ENCODE data around the gene MTCL1. TPM values are rescaled to one million over a fixed set of nuclear protein-coding genes. Genes with fewer than 3 reads are reported as not detected.

Gene MTCL1
- total RNA-seq, 1 donor from 2014 or later = 10.0 TPM

DNA sequence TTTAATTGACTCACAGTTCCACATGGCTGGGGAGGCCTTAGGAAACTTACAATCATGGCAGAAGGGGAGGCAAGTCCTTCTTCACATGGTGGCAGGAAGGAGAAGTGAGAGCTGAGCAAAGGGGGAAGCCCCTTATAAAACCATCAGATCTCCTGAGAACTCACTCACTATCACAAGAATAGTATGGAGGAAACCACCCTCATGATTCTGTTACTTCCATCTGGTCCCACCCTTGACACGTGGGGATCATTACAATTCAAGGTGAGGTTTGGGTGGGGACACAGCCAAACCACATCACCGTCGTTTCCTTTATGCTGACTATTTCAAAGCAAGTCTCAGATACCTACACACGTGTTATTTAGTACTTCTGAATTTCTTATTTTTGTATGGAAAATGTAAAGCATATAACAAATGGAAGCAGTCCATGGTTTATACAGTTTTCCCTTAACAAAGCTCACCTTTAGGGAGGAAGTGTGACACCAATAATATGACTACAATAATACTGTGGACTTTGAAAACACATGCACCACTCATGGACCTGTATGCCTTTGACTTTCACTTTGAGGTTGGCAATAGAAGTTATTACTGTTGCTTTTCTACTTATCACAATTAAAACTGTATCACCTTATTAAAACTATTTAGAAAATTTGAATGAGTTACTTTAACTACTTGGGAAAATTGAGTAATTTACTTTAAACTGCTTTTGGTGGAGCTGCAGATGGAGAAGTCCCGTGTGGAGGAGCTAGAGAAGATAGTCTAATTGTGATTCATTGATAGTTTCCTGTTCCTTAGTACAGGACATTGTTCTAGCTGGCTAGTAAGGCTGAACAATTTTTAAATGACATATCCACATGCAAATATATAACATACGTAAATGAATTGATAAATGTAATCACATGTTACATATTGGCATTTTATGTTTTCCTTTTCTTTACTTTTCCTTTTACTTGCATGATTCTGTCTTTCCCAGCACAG is 37.3 kb downstream of the MTCL1 start:
- FAIRE-seq (no peak), DNase-seq (ENCODE audit: low read depth) (no peak)
- no peak overlapping the region for H3K4me3 ChIP-seq (ENCODE audit: low read depth, low read length)
- no peak for TF ChIP-seq CTCF (IDR thresholded peaks at IDR 0.05; ENCODE audit: insufficient read depth, low read length, severe bottlenecking)
- no peaks in the 10 kb centered on the region for H3K36me3 ChIP-seq (ENCODE audit: control insufficient read depth, insufficient read depth, low read length)
- no peaks in the 10 kb centered on the region for H3K27me3 ChIP-seq (ENCODE audit: control insufficient read depth, insufficient read depth, low read length)

DNA sequence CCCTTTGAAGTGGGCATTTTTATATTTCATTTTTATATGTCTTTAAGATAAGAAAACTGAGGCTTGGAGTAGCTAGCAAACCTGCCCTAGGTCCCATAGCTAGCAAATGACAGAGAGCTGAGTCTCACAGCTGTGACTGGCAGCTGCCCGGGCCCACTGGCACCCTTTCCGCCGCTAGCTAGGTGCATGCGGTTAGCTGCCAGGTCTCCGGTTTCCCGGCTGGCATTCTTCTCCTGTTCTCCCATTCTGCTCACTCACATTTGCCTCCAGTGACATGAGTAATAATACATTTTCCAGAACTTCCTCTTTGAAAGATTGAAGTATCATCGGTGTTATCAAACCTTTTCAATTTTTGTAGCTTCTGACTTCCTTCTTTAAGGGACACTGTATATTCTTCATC is 38.7 kb downstream of the MTCL1 start:
- Histone ChIP-seq H3K4me3 (ENCODE audit: low read depth, low read length) (no peak overlapping the region), H3K36me3 (ENCODE audit: control insufficient read depth, insufficient read depth, low read length) (peaks cover 1% of the 10 kb centered on the region), H3K27me3 (ENCODE audit: control insufficient read depth, insufficient read depth, low read length) (no peaks in the 10 kb centered on the region)
- DNase-seq (ENCODE audit: low read depth) (no peak), FAIRE-seq (no peak)
- no peak for TF ChIP-seq CTCF (IDR thresholded peaks at IDR 0.05; ENCODE audit: insufficient read depth, low read length, severe bottlenecking)

DNA sequence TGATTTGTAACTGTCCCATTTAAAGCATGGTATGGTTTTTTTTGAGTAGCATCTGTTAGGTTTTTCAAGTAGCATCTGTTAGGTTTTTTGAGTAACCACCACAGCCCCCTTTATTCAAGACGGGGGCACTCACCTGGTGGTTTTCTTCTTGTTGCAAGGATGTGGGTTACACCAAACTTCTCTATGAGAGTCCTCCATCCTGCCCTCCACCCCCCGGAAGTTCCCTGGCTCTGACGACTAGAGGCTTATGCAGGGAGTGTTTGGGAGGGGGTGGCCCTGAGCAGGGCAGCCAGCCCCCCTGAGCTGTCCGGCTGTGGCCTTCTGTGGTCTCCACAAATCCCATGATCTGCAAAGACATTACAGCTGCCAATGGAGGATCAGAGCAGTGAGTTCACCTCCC is 39.3 kb downstream of the MTCL1 start:
- DNase-seq (ENCODE audit: low read depth) (no peak), FAIRE-seq (no peak)
- no peak overlapping the region for H3K4me3 ChIP-seq (ENCODE audit: low read depth, low read length)
- H3K27me3 ChIP-seq (ENCODE audit: control insufficient read depth, insufficient read depth, low read length) = no peaks in the 10 kb centered on the region
- TF ChIP-seq CTCF (IDR thresholded peaks at IDR 0.05; ENCODE audit: insufficient read depth, low read length, severe bottlenecking) = no peak
- peaks cover 1% of the 10 kb centered on the region for H3K36me3 ChIP-seq (ENCODE audit: control insufficient read depth, insufficient read depth, low read length)

DNA sequence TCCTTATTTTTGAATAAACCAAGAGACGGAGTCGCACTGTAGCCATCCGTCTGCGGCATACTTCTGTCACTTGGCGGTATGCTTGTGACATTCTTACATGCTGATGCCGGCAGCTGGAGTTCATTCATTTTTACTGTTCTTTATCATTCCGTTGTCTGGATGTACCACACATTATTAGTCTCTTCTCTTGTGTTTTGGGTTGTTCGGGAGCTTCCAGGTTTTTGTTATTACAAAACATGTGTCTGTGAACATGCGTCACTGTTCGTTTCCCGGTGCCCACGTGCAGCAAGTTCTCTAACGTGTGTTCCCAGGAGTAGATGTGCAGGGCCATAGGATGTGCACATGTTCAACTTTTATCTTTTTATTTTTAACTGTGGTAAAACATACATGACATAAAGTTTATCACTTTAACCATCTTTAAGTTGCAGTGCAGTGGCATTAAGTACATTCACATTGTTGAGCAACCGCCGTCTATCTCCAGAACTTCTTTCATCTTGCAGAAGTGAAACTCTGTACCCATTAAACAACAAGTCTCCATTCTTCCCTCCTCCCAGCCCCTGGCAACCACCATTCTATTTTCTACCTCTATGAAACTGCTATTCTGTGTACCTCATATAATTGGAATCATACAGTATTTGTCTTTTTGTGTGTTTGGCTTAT is 40.1 kb downstream of the MTCL1 start:
- Histone ChIP-seq H3K4me3 (ENCODE audit: low read depth, low read length) (no peak overlapping the region), H3K36me3 (ENCODE audit: control insufficient read depth, insufficient read depth, low read length) (peaks cover 1% of the 10 kb centered on the region), H3K27me3 (ENCODE audit: control insufficient read depth, insufficient read depth, low read length) (no peaks in the 10 kb centered on the region)
- FAIRE-seq = no peak
- TF ChIP-seq CTCF (IDR thresholded peaks at IDR 0.05; ENCODE audit: insufficient read depth, low read length, severe bottlenecking) = no peak
- no peak for DNase-seq (ENCODE audit: low read depth)

GRCh38 chr18:8747440-8747937 is 42.1 kb downstream of the MTCL1 start:
- FAIRE-seq = no peak

More at GRCh38 chr18:8747440-8747937, 42.1 kb downstream of the MTCL1 start:
- TF ChIP-seq CTCF (IDR thresholded peaks at IDR 0.05; ENCODE audit: insufficient read depth, low read length, severe bottlenecking) = no peak
- Histone ChIP-seq H3K4me3 (ENCODE audit: low read depth, low read length) (no peak overlapping the region), H3K36me3 (ENCODE audit: control insufficient read depth, insufficient read depth, low read length) (peaks cover 1% of the 10 kb centered on the region), H3K27me3 (ENCODE audit: control insufficient read depth, insufficient read depth, low read length) (no peaks in the 10 kb centered on the region)
- DNase-seq (ENCODE audit: low read depth) = peak; percentile 62

Data from bronchial epithelial cell (primary cell).